Fibroblast of lung (primary cell): ENCODE results near the gene ATOH1.

Experiments used
- EZH2 ChIP-seq: IDR thresholded peaks from 2 replicates; pipeline ENCODE4 v1.5.1; 2012; ENCODE audit warnings: low read length, control low read depth, mild to moderate bottlenecking; ENCODE audit errors: missing control alignments
- TF ChIP-seq, protein P1 (sequence below), 2 donors: IDR thresholded peaks in 1 of 2; conservative IDR thresholded peaks in 1 of 2; 1 replicate in 1 of 2; 2 replicates in 1 of 2; pipeline ENCODE4 v1.5.1; 2011 to 2012; ENCODE audit warnings: low read length in 2 of 2, control low read depth in 1 of 2, inconsistent platforms in 1 of 2, low read depth in 1 of 2, mild to moderate bottlenecking in 1 of 2

GRCh38 chr4:93827272-93827947 is 1.1 kb upstream of the ATOH1 start:
- TF ChIP-seq, protein P1, sequence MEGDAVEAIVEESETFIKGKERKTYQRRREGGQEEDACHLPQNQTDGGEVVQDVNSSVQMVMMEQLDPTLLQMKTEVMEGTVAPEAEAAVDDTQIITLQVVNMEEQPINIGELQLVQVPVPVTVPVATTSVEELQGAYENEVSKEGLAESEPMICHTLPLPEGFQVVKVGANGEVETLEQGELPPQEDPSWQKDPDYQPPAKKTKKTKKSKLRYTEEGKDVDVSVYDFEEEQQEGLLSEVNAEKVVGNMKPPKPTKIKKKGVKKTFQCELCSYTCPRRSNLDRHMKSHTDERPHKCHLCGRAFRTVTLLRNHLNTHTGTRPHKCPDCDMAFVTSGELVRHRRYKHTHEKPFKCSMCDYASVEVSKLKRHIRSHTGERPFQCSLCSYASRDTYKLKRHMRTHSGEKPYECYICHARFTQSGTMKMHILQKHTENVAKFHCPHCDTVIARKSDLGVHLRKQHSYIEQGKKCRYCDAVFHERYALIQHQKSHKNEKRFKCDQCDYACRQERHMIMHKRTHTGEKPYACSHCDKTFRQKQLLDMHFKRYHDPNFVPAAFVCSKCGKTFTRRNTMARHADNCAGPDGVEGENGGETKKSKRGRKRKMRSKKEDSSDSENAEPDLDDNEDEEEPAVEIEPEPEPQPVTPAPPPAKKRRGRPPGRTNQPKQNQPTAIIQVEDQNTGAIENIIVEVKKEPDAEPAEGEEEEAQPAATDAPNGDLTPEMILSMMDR (conservative IDR thresholded peaks at IDR 0.05 in 1 of 2, IDR thresholded peaks at IDR 0.05 in 1 of 2; ENCODE audit: low read depth in 1 of 2, low read length in 2 of 2), result no peak
- no peak for TF ChIP-seq EZH2
